Naive thymus-derived CD4-positive, alpha-beta T cell (primary cell): ENCODE measurements around the gene GSTO1. TPM values are rescaled to one million over a fixed set of nuclear protein-coding genes. Genes with fewer than 3 reads are reported as not detected.

Experiments used
- ATAC-seq: fragments of 150-1000 bp; cut with Tn5 transposase; 2 replicates; pipeline ENCODE4 v1.10.0; 2021; ENCODE audit warnings: mild to moderate bottlenecking, moderate library complexity
- CTCF ChIA-PET: fragments of 350-600 bp; sonication (Branson Sonifier 250); formaldehyde crosslinking; loops from one replicate; lab custom pipeline; 2021; ENCODE audit warnings: antibody characterized with exemption; lab: Charles Lee
- POLR2A ChIA-PET: fragments of 350-600 bp; sonication (Branson Sonifier 250); formaldehyde crosslinking; loops from one replicate; lab custom pipeline; 2021; ENCODE audit warnings: antibody characterized with exemption, inconsistent platforms; lab: Charles Lee
- DNase-seq, 9 donors: peaks; one replicate each; pipeline versions ENCODE4 v3.0.0 to v3.0.0-alpha.2; 2020 to 2022; ENCODE audit warnings: mixed read lengths in 1 of 9
- H3K27ac ChIP-seq: one replicate; pipeline ENCODE4 v1.7.0; 2013; ENCODE audit warnings: mild to moderate bottlenecking, low read depth, low read length, moderate library complexity
- H3K27me3 ChIP-seq, 2 donors: one replicate each; pipeline ENCODE4 v1.7.0; 2013; ENCODE audit warnings: low read length in 2 of 2, mild to moderate bottlenecking in 2 of 2, moderate library complexity in 2 of 2; ENCODE audit not compliant: control insufficient read depth in 2 of 2, insufficient read depth in 2 of 2
- H3K36me3 ChIP-seq, 3 experiments: 1 replicate in 2 of 3; 2 replicates in 1 of 3; pipeline ENCODE4 v1.7.0; 2013; ENCODE audit warnings: low read length in 3 of 3, mild to moderate bottlenecking in 3 of 3, moderate library complexity in 1 of 3; ENCODE audit not compliant: insufficient read depth in 3 of 3, control insufficient read depth in 2 of 3
- H3K4me1 ChIP-seq, 2 donors: one replicate each; pipeline ENCODE4 v1.7.0; 2013; ENCODE audit warnings: low read length in 2 of 2, mild to moderate bottlenecking in 2 of 2, moderate library complexity in 1 of 2; ENCODE audit not compliant: control insufficient read depth in 2 of 2, insufficient read depth in 2 of 2
- H3K4me3 ChIP-seq: 2 replicates; pipeline ENCODE4 v1.7.0; 2013; ENCODE audit warnings: mild to moderate bottlenecking, low read length
- H3K9me3 ChIP-seq, 3 experiments: 1 replicate in 2 of 3; 2 replicates in 1 of 3; pipeline ENCODE4 v1.7.0; 2013; ENCODE audit warnings: low read length in 3 of 3; ENCODE audit not compliant: control insufficient read depth in 2 of 3
- H3K27ac Mint-ChIP-seq, 9 donors: one replicate each; pipeline ENCODE4 v1.8.0; 2020 to 2022; ENCODE audit warnings: mixed read lengths in 9 of 9, mild to moderate bottlenecking in 8 of 9, moderate library complexity in 5 of 9, inconsistent platforms in 2 of 9
- H3K27me3 Mint-ChIP-seq, 5 donors: one replicate each; pipeline ENCODE4 v1.8.0; 2021 to 2022; ENCODE audit warnings: mixed read lengths in 5 of 5, mild to moderate bottlenecking in 1 of 5
- H3K36me3 Mint-ChIP-seq, 5 donors: one replicate each; pipeline ENCODE4 v1.8.0; 2020 to 2022; ENCODE audit warnings: mixed read lengths in 5 of 5, mild to moderate bottlenecking in 3 of 5, inconsistent platforms in 1 of 5
- H3K4me1 Mint-ChIP-seq, 7 donors: one replicate each; pipeline ENCODE4 v1.8.0; 2020 to 2022; ENCODE audit warnings: mixed read lengths in 7 of 7, mild to moderate bottlenecking in 3 of 7, inconsistent platforms in 1 of 7
- H3K4me3 Mint-ChIP-seq, 10 donors: one replicate each; pipeline ENCODE4 v1.8.0; 2020 to 2022; ENCODE audit warnings: mild to moderate bottlenecking in 10 of 10, mixed read lengths in 10 of 10, moderate library complexity in 6 of 10, inconsistent platforms in 2 of 10
- H3K9me3 Mint-ChIP-seq, 11 donors: one replicate each; pipeline ENCODE4 v1.8.0; 2020 to 2022; ENCODE audit warnings: mixed read lengths in 11 of 11, mild to moderate bottlenecking in 4 of 11, inconsistent platforms in 1 of 11, moderate library complexity in 1 of 11
- intact Hi-C, 2 donors: fragments of 100-400 bp; cut with micrococcal nuclease; formaldehyde crosslinking; loops; one replicate each; pipeline ENCODE4 v1.15.1; 2023
- polyA plus RNA-seq, 2 donors: library from polyadenylated mRNA; unstranded; fragments of 300-500 nt; fragmentation: Illumina TruSeq; gene quantifications; one replicate each; pipeline ENCODE4 v1.2.3, GENCODE V29; 2021
- total RNA-seq, 6 experiments: library from RNA in 5 of 6; stranded (reverse) in 5 of 6; gene quantifications; 1 replicate in 5 of 6; 2 replicates in 1 of 6; pipeline ENCODE4 v1.2.3 and lab custom pipeline; 2021 to 2026

Gene GSTO1
- total and polyA plus RNA-seq, 7 experiments from 2014 or later, result 28.1 to 141 (median 73.8) TPM

GRCh38 chr10:104304927-104305326 lies 50.2 kb downstream of the GSTO1 start:
- H3K4me3 Mint-ChIP-seq, result peak overlapping the region in 4 of 10 donors; percentile 1 to 71 (median 26)

DNA sequence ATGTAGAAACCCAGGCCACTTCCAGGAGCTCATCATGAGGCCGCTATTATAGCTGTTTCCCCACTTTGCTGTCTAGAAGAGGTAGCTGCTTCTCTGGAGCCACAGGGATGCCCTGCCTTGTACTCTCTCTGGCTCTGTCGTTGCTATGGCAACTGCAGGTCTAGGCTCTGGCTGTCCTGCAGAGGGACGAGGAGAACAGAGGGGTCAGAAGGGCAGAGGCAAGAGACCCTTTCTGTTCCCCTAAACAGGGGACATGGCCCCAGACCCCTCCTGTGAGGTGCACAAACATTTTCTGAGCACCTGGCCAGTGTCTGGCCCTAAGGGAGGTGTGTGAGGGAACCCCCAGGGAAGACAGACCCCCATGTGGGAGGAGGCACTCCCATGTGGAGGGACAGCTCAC lies 52.2 kb downstream of the GSTO1 start:
- no peaks in the 10 kb centered on the region for H3K27me3 Mint-ChIP-seq

More at GRCh38 chr10:104304927-104305326, 50.2 kb downstream of the GSTO1 start:
- Mint-ChIP-seq H3K27ac (peak overlapping the region in 6 of 9 donors; percentile 3 to 79 (median 67)), H3K27me3 (no peaks in the 10 kb centered on the region), H3K9me3 (peaks cover 0 to 6% (median 0%) of the 10 kb centered on the region in 11 donors), H3K36me3 (peaks cover 0 to 22% (median 0%) of the 10 kb centered on the region in 5 donors), H3K4me1 (peaks cover 57 to 93% (median 77%) of the 10 kb centered on the region in 7 donors)
- no peaks in the 10 kb centered on the region for H3K36me3 ChIP-seq
- ChIA-PET CTCF (interaction anchor here (1.2 to 8.2 kb wide), 7 partner anchors 12 to 52 kb away, joined by 4 to 259 read pairs (median 49); partner anchors contain the start of genes CFAP58 and ITPRIP), POLR2A (interaction anchor here (1.0 to 6.2 kb wide), 8 partner anchors 9 to 48 kb away, joined by 3 to 78 read pairs (median 10); partner anchors contain the start of genes CFAP58 and ITPRIP)
- peaks cover 45 to 51% of the 10 kb centered on the region in 2 donors for H3K4me1 ChIP-seq
- intact Hi-C loops, result loop anchor here (1.0 kb wide), 4 partner anchors 14 to 45 kb away; partner anchors contain the start of gene ITPRIP (in 1 of the 2)
- H3K9me3 ChIP-seq, result no peaks in the 10 kb centered on the region
- ATAC-seq, result no peak
- H3K27ac ChIP-seq, result no peak overlapping the region
- no peak for DNase-seq
- no peak overlapping the region for H3K4me3 ChIP-seq
- H3K27me3 ChIP-seq, result no peaks in the 10 kb centered on the region

GRCh38 chr10:104307576-104308438 lies 53.1 kb downstream of the GSTO1 start:
- H3K4me3 Mint-ChIP-seq, result peak overlapping the region; percentile 25 to 83 (median 75)
- H3K27ac ChIP-seq, result no peak overlapping the region

More for the DNA sequence above, 52.2 kb downstream of the GSTO1 start:
- Histone ChIP-seq H3K36me3 (peaks cover 0 to 9% (median 0%) of the 10 kb centered on the region in 3 experiments), H3K9me3 (no peaks in the 10 kb centered on the region), H3K27me3 (no peaks in the 10 kb centered on the region), H3K4me3 (no peak overlapping the region), H3K27ac (no peak overlapping the region), H3K4me1 (peaks cover 41 to 43% of the 10 kb centered on the region in 2 donors)
- ATAC-seq (no peak), DNase-seq (no peak)
- peaks cover 0 to 5% (median 0%) of the 10 kb centered on the region in 11 donors for H3K9me3 Mint-ChIP-seq
- H3K4me1 Mint-ChIP-seq, result peaks cover 49 to 86% (median 73%) of the 10 kb centered on the region in 7 donors
- peak overlapping the region; percentile 50 to 90 (median 84) for H3K27ac Mint-ChIP-seq
- peak overlapping the region in 6 of 10 donors; percentile 5 to 71 (median 30) for H3K4me3 Mint-ChIP-seq
- ChIA-PET POLR2A (interaction anchor here (0.6 to 6.2 kb wide), 13 partner anchors 11 to 1695 kb away, joined by 3 to 78 read pairs (median 10); partner anchors contain the start of genes CFAP58, GSTO1 and ITPRIP), CTCF (interaction anchor here (1.0 to 8.2 kb wide), 11 partner anchors 9 to 43 kb away, joined by 3 to 259 read pairs (median 16); partner anchors contain the start of genes CFAP58 and ITPRIP)
- intact Hi-C loops, result no loop called here
- peaks cover 0 to 19% (median under 1%) of the 10 kb centered on the region in 5 donors for H3K36me3 Mint-ChIP-seq

DNA sequence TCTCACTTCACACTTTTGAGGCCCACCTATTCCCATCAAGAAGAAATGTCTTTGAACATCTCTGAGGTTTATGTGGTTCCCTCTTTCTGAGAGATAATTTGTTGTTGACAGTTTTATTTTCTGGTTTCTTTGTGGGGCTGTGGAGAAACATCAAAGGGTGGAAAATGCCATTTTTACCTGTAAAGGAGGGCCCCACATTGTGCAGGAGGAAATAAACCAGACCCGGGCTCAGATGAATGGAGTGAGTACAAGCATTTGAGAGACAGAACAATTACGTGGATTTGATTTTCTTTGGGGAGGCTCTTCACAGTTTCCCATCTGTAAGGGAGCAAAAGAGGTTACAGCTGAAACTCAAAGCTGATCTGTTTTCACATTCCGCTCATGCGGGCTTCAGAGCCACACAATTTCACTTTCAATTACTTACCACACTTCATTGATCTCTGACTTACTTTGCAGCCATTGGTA lies 53.8 kb downstream of the GSTO1 start:
- H3K27me3 Mint-ChIP-seq, result no peaks in the 10 kb centered on the region
- POLR2A ChIA-PET, result interaction anchor here (0.7 to 6.2 kb wide), 6 partner anchors 14 to 43 kb away, joined by 3 to 78 read pairs (median 24); partner anchors contain the start of gene ITPRIP
- no peaks in the 10 kb centered on the region for H3K27me3 ChIP-seq
- ATAC-seq, result peak; percentile 58
- H3K36me3 Mint-ChIP-seq, result peaks cover 0 to 16% (median 10%) of the 10 kb centered on the region in 5 donors
- peak in 7 of 9 donors; percentile 51 to 77 (median 71) for DNase-seq
- no peaks in the 10 kb centered on the region for H3K9me3 ChIP-seq
- intact Hi-C loops, result loop anchor here (1.0 to 2.0 kb wide), 6 partner anchors 11 to 39 kb away; partner anchors contain the start of genes GSTO2 (in 1 of the 2) and ITPRIP (in 1 of the 2)
- peak overlapping the region; percentile 25 to 83 (median 75) for H3K4me3 Mint-ChIP-seq
- peaks cover 0 to 23% (median 5%) of the 10 kb centered on the region in 3 experiments for H3K36me3 ChIP-seq
- H3K4me1 Mint-ChIP-seq, result peaks cover 53 to 89% (median 75%) of the 10 kb centered on the region in 7 donors
- peaks cover 0 to 4% (median 0%) of the 10 kb centered on the region in 11 donors for H3K9me3 Mint-ChIP-seq
- CTCF ChIA-PET, result interaction anchor here (1.0 to 8.2 kb wide), 4 partner anchors 13 to 41 kb away, joined by 3 to 259 read pairs (median 80); partner anchors contain the start of genes CFAP58 and ITPRIP
- no peak overlapping the region for H3K27ac ChIP-seq
- H3K4me3 ChIP-seq, result peak overlapping the region; percentile 19
- peaks cover 39 to 43% of the 10 kb centered on the region in 2 donors for H3K4me1 ChIP-seq
- peak overlapping the region; percentile 79 to 94 (median 87) for H3K27ac Mint-ChIP-seq

More at GRCh38 chr10:104307576-104308438, 53.1 kb downstream of the GSTO1 start:
- DNase-seq, result no peak
- Mint-ChIP-seq H3K36me3 (peaks cover 0 to 16% (median 5%) of the 10 kb centered on the region in 5 donors), H3K4me1 (peaks cover 53 to 91% (median 81%) of the 10 kb centered on the region in 7 donors), H3K9me3 (peaks cover 0 to 4% (median 0%) of the 10 kb centered on the region in 11 donors), H3K27me3 (no peaks in the 10 kb centered on the region), H3K27ac (peak overlapping the region; percentile 79 to 94 (median 87))
- no peaks in the 10 kb centered on the region for H3K27me3 ChIP-seq
- H3K4me3 ChIP-seq, result no peak overlapping the region
- peaks cover 0 to 16% (median 0%) of the 10 kb centered on the region in 3 experiments for H3K36me3 ChIP-seq
- H3K9me3 ChIP-seq, result no peaks in the 10 kb centered on the region
- ChIA-PET CTCF (interaction anchor here (0.8 to 8.2 kb wide), 11 partner anchors 14 to 42 kb away, joined by 3 to 259 read pairs (median 16); partner anchors contain the start of genes CFAP58 and ITPRIP), POLR2A (interaction anchor here (1.2 to 6.2 kb wide), 9 partner anchors 12 to 53 kb away, joined by 3 to 78 read pairs (median 10); partner anchors contain the start of gene ITPRIP)
- ATAC-seq, result no peak
- intact Hi-C loops, result loop anchor here (1.0 to 2.0 kb wide), 6 partner anchors 11 to 39 kb away; partner anchors contain the start of genes GSTO2 (in 1 of the 2) and ITPRIP (in 1 of the 2)
- peaks cover 41 to 43% of the 10 kb centered on the region in 2 donors for H3K4me1 ChIP-seq

DNA sequence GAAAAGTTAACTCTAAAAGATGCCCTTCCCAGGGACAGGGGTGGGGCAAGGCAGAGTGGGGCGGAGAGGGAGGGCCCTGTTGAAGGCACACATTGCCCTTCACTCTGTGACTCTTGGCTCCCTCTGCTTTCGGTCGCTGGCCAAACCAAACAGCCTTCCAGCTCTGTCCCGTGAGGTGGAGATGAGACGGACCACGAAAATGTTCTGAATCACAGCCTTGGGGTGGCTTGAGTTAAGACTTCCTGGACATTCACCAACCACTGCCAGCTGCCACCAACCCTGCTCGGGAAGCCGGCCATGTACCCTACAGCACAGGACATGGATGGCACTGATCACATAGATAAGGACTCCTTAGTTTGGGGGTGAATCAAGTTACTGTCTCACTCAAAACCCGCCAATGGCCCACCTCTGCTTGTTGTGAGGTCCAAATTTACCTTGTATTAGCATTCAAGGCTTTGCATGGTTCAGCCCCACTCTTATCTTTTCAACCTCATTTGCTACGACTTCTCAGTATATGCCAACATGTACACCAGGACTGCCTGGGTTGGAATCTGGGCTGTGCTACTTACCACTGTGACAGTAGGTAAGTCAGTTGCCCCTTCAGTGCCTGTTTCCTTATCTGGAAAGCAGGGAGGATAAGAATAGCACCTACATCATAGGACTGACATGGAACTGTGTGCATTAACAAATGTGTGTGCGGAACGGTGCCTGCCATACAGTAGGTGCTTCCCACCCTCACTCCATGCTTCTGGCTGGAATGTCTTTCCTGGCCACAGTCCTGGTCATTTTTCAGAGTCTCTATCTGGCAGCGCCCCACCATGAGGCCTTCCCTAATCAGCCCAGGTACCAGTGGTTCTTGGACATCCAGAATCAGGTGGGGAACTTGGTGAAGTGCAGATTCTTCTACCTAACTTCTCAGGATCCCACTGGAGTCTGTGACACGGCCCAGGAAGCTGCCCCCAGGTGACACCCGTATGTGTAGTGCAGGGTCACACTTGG lies 55.6 kb downstream of the GSTO1 start:
- H3K36me3 Mint-ChIP-seq, result peaks cover 0 to 27% (median 10%) of the 10 kb centered on the region in 5 donors
- peaks cover 0 to 4% (median 0%) of the 10 kb centered on the region in 11 donors for H3K9me3 Mint-ChIP-seq
- CTCF ChIA-PET, result interaction anchor here (0.7 to 8.2 kb wide), 6 partner anchors 11 to 40 kb away, joined by 3 to 259 read pairs (median 18); partner anchors contain the start of genes CFAP58 and ITPRIP
- H3K27ac Mint-ChIP-seq, result peak overlapping the region in 8 of 9 donors; percentile 41 to 86 (median 76)
- DNase-seq (no peak), ATAC-seq (no peak)
- POLR2A ChIA-PET, result interaction anchor here (0.6 to 5.9 kb wide), 5 partner anchors 10 to 28 kb away, joined by 3 to 38 read pairs (median 4); partner anchors contain the start of gene ITPRIP
- peaks cover 21 to 43% of the 10 kb centered on the region in 2 donors for H3K4me1 ChIP-seq
- peaks cover 0 to 41% (median 14%) of the 10 kb centered on the region in 3 experiments for H3K36me3 ChIP-seq
- no peak overlapping the region for H3K4me3 ChIP-seq
- H3K9me3 ChIP-seq, result no peaks in the 10 kb centered on the region
- peaks cover 46 to 73% (median 63%) of the 10 kb centered on the region in 7 donors for H3K4me1 Mint-ChIP-seq
- intact Hi-C loops, result loop anchor here in 1 of 2 donors (2.0 kb wide), 1 partner anchor 19 kb away; no protein-coding TSS in a partner anchor
- no peaks in the 10 kb centered on the region for H3K27me3 ChIP-seq
- no peak overlapping the region for H3K27ac ChIP-seq
- H3K4me3 Mint-ChIP-seq, result peak overlapping the region in 5 of 10 donors; percentile 11 to 64 (median 31)
- H3K27me3 Mint-ChIP-seq, result no peaks in the 10 kb centered on the region
